Activated CD4-positive, alpha-beta T cell treated with anti-CD3 and anti-CD28 coated beads for 36 hours (primary cell): ENCODE data around the gene ZDHHC24. TPM values are rescaled to one million over a fixed set of nuclear protein-coding genes. Genes with fewer than 3 reads are reported as not detected.
A peak's percentile ranks its signal among the peaks of the same experiment; 100 is the strongest.
"Not testable (repeated sequence)": the region's sequence is repeated elsewhere in the genome, so short reads cannot be mapped to it uniquely, and the experiment has no call there.

ENCODE experiments used
- ATAC-seq: fragments of 200-7000 bp; cut with Tn5 transposase; one replicate; pipeline ENCODE4 v1.10.0; 2021; ENCODE audit warnings: mild to moderate bottlenecking, moderate library complexity
- CTCF ChIA-PET: fragments of 350-600 bp; sonication (Branson Sonifier 250); formaldehyde crosslinking; loops from one replicate; lab custom pipeline; 2021; ENCODE audit warnings: antibody characterized with exemption; lab: Charles Lee
- POLR2A ChIA-PET: fragments of 350-600 bp; sonication (Branson Sonifier 250); formaldehyde crosslinking; loops from one replicate; lab custom pipeline; 2021; ENCODE audit warnings: antibody characterized with exemption, inconsistent platforms; lab: Charles Lee
- DNase-seq: peaks from one replicate; pipeline ENCODE4 v3.0.0-alpha.2; 2020
- H3K27ac Mint-ChIP-seq: one replicate; pipeline ENCODE4 v1.8.0; 2021; ENCODE audit warnings: mixed read lengths
- H3K27me3 Mint-ChIP-seq: one replicate; pipeline ENCODE4 v1.8.0; 2021; ENCODE audit warnings: mixed read lengths
- H3K36me3 Mint-ChIP-seq: one replicate; pipeline ENCODE4 v1.8.0; 2021; ENCODE audit warnings: low read depth, mixed read lengths
- H3K4me1 Mint-ChIP-seq: one replicate; pipeline ENCODE4 v1.8.0; 2021; ENCODE audit warnings: mixed read lengths
- H3K4me3 Mint-ChIP-seq: one replicate; pipeline ENCODE4 v1.8.0; 2021; ENCODE audit warnings: mild to moderate bottlenecking, moderate library complexity, mixed read lengths
- H3K9me3 Mint-ChIP-seq: one replicate; pipeline ENCODE4 v1.8.0; 2021; ENCODE audit warnings: low read depth, mixed read lengths
- intact Hi-C, 2 experiments: fragments of 100-400 bp; cut with DNase I in 1 of 2; cut with micrococcal nuclease in 1 of 2; formaldehyde crosslinking; loops; one replicate each; pipeline versions ENCODE4 v1.14.2 to v1.15.1; 2022 to 2024; cut with DNase I, micrococcal nuclease
- total RNA-seq, 2 experiments: library from RNA; stranded (reverse); gene quantifications; one replicate each; pipeline ENCODE4 v1.2.3, GENCODE V29; 2021

Gene ZDHHC24
- total RNA-seq, 2 experiments from 2014 or later, result 9.7 to 11.3 TPM

DNA sequence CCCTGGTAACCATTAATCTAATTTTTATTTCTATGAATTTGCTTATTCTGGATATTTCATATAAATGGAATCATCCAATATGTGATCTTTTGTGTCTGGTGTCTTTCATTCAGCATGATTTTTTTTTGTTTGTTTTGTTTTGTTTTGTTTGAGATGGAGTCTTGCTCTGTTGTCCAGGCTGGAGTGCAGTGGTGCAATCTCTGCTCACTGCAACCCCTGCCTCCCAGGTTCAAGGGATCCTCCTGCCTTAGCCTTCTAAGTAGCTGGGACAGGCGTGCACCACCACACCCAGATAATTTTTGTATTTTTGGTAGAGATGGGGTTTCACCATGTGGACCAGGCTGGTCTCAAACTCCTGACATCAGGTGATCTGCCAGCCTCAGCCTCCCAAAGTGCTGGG, 39.6 kb upstream of the ZDHHC24 start:
- DNase-seq, CTCF ChIA-PET, POLR2A ChIA-PET, H3K36me3 Mint-ChIP-seq, intact Hi-C loops, H3K4me3 Mint-ChIP-seq, ATAC-seq, H3K9me3 Mint-ChIP-seq, H3K27ac Mint-ChIP-seq, H3K27me3 Mint-ChIP-seq, H3K4me1 Mint-ChIP-seq: not testable (repeated sequence)

DNA sequence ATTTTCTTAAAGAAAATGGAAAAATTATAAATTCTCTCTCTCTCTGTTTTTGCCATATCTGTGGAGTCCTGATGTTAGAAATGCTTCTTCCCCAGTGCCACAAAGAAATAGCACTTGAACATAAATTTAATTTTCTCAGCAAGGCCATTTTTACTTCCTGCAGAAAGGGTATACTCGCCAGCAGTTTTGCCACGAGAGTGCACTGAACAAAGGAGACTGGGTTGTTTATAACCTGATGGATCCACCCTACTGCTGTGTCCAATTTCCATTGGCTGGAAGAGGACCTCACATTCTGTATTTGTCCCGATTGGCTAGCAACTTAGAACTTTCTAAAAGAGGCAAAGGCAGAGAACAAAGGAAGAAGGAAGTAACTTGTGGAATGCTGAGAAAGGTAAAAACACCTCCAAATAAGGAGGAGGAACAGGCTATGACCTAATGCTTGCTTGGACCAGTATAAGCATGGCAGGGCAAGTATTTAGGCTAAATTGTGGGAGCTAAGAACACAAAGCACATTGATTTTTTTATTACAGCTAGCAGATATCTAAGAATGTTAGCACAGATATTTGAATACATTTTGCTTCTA, 36.8 kb upstream of the ZDHHC24 start:
- ATAC-seq, POLR2A ChIA-PET, H3K36me3 Mint-ChIP-seq, H3K4me3 Mint-ChIP-seq, H3K9me3 Mint-ChIP-seq, intact Hi-C loops, DNase-seq, H3K27me3 Mint-ChIP-seq, H3K27ac Mint-ChIP-seq: not testable (repeated sequence)
- CTCF ChIA-PET, result interaction anchor here (0.9 kb wide), 1 partner anchor 10 kb away, joined by 3 read pairs; the partner anchor contains the start of genes CCDC87 and CCS
- H3K4me1 Mint-ChIP-seq, result peaks cover 16% of the 10 kb centered on the region

DNA sequence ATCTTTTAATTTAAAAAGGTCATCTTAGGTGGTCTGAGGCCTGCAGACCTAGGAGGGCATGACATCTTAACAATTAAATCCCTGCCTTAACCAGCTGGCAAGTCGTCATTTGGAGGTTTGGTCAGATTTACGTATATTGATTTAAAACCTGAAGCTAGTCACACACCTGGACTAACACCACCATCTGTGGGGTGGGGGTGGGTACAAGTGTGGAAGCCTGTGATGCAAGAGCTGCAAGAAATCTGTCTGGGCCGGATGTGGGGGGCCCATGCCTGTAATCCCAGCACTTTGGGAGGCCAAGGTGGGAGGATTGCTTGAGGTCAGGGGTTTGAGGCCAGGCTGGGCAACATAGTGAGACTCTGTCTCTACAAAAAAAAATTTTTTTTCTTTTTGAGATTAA, 35.4 kb upstream of the ZDHHC24 start:
- H3K4me3 Mint-ChIP-seq, result no peak overlapping the region

DNA sequence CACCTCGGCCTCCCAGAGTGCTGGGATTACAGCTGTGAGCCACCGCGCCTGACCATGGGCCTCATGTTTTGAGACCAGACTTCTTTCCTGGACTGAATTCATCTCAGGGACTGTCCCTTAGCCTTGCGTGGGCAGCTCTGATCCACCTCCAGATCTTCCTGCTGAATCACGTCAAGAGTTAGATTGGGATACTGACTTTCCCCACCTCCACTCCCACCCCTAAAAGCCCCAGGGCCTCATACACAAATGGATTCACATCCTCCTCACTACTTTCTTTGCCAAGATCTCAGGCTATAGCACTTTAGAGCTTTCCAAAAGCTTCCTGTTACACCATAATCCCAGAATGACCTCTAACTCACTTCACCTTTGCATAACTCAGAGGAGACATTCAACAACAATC, 35.0 kb upstream of the ZDHHC24 start:
- Mint-ChIP-seq H3K27ac (no peak overlapping the region), H3K36me3 (no peaks in the 10 kb centered on the region), H3K4me3 (no peak overlapping the region), H3K9me3 (peaks cover 4% of the 10 kb centered on the region), H3K27me3 (peaks cover 2% of the 10 kb centered on the region), H3K4me1 (peaks cover 16% of the 10 kb centered on the region)
- intact Hi-C loops, result no loop called here
- CTCF ChIA-PET, result interaction anchor here (0.6 to 5.2 kb wide), 7 partner anchors 9 to 265 kb away, joined by 3 to 99 read pairs (median 4); partner anchors contain the start of genes CCDC87, CCS, CTSF and RBM4B
- DNase-seq (peak; percentile 34), ATAC-seq (peak; percentile 14)
- POLR2A ChIA-PET, result interaction anchor here (1.3 kb wide), 1 partner anchor 98 kb away, joined by 3 read pairs; no protein-coding TSS in a partner anchor

More for the DNA sequence above, 35.4 kb upstream of the ZDHHC24 start:
- Mint-ChIP-seq H3K4me1 (peaks cover 16% of the 10 kb centered on the region), H3K9me3 (peaks cover 4% of the 10 kb centered on the region), H3K27ac (no peak overlapping the region), H3K36me3 (no peaks in the 10 kb centered on the region), H3K27me3 (peaks cover 2% of the 10 kb centered on the region)
- ATAC-seq (no peak), DNase-seq (no peak)
- ChIA-PET CTCF (interaction anchor here (0.6 to 5.2 kb wide), 7 partner anchors 9 to 265 kb away, joined by 3 to 99 read pairs (median 4); partner anchors contain the start of genes CCDC87, CCS, CTSF and RBM4B), POLR2A (interaction anchor here (1.3 kb wide), 1 partner anchor 97 kb away, joined by 3 read pairs; no protein-coding TSS in a partner anchor)
- intact Hi-C loops, result no loop called here

DNA sequence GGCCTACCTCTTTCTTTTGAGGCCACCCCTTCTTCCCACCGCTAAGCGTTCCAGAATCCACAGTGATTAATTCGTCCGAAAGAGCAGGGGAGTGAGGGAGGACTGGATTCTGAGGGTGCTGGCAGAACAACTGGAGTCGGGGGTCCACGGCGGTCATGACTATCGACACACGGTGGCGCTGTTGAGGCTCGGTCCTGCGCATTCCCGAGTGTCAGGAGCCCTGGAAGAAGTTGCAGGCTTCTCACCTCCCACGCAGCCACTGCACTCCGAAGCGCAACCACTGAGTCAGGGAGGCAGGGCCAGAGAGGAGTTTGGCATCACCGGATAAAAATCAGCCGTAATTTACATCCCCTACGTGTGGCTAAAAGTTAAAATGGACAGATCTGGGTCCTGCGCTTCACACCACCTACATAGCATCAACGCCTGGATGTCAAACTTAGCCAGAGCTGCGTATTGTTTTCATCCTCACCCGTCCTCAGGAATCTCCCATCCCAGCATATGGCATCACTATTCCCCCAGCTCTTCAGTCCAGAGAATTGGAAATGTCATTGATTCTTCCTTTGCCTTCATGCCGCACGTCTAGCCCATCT, 33.3 kb upstream of the ZDHHC24 start:
- Mint-ChIP-seq H3K27ac (no peak overlapping the region), H3K4me3 (no peak overlapping the region), H3K4me1 (peaks cover 16% of the 10 kb centered on the region), H3K36me3 (no peaks in the 10 kb centered on the region), H3K27me3 (peaks cover 2% of the 10 kb centered on the region), H3K9me3 (peaks cover 4% of the 10 kb centered on the region)
- DNase-seq (peak; percentile 91), ATAC-seq (peak; percentile 90)
- CTCF ChIA-PET, result interaction anchor here (0.6 to 5.2 kb wide), 15 partner anchors 10 to 106 kb away, joined by 3 to 99 read pairs (median 4); partner anchors contain the start of genes CCDC87, CTSF, RBM4 and RBM4B
- POLR2A ChIA-PET, result no interaction called here
- intact Hi-C loops, result loop anchor here (1.0 to 10.0 kb wide), 7 partner anchors 33 to 256 kb away; partner anchors contain the start of genes ACTN3 (in 1 of the 2), RBM14 (in 1 of the 2) and ZDHHC24 (in 1 of the 2)

DNA sequence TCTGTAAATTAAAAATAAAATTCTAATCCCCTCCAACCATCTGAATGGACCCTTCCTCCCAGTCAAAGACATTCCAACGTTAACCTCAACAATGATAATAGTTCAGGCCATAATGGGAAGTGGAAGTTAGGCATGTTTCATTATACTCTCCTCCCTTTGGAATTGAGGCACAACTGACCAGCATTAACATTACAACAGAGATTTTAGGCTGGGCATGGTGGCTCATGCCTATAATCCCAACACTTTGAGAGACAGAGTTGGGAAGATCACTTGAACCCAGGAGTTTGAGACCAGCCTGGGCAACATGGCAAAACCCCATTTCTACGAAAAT, 25.0 kb upstream of the ZDHHC24 start:
- H3K9me3 Mint-ChIP-seq, result no peaks in the 10 kb centered on the region
- no peak for DNase-seq
- no peak overlapping the region for H3K27ac Mint-ChIP-seq
- no peak overlapping the region for H3K4me3 Mint-ChIP-seq
- H3K4me1 Mint-ChIP-seq, result peaks cover 3% of the 10 kb centered on the region
- ChIA-PET CTCF (interaction anchor here (1.4 kb wide), 1 partner anchor 42 kb away, joined by 3 read pairs; no protein-coding TSS in a partner anchor), POLR2A (no interaction called here)
- intact Hi-C loops, result loop anchor here in 1 of 2 experiments (10.0 kb wide), 1 partner anchor 264 kb away; no protein-coding TSS in a partner anchor
- no peaks in the 10 kb centered on the region for H3K27me3 Mint-ChIP-seq
- no peaks in the 10 kb centered on the region for H3K36me3 Mint-ChIP-seq
- no peak for ATAC-seq

DNA sequence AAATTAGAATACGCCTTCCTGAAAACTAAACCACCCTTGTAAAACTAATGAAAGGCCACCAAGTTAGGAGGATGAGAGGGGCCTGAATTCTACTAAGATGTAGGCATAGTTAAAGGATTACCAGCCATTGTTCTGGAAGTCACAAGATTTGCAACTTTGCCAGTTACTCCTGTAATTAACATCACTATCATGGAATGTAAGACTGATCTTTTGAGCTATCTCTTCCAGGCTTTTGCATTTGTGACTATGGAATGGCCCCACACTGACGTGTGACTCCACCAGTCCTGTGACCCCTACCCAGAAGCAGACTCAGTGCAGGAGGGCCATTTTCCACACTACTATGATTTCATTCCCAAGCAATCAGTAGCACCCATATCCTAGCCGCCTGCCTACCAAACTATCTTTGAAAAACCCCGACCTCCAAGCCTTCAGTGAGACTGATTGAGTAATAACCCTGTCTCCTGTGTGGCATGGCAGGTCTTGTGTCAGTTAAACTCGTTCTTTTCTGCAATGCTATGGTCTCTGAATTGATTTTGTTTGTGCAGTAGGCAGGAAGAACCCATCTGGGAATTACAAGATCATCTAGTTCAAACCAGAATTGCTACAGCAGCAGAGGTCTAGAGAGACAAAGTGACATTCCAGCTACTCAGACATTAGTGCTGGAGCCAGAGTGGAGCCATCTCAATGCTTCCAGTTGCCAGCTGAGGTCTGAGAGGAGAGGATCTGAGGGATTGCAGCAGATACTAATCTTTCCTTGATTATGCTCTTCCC, 24.4 kb upstream of the ZDHHC24 start:
- DNase-seq (no peak), ATAC-seq (no peak)
- Mint-ChIP-seq H3K27ac (no peak overlapping the region), H3K9me3 (no peaks in the 10 kb centered on the region), H3K27me3 (no peaks in the 10 kb centered on the region), H3K4me1 (peaks cover 3% of the 10 kb centered on the region), H3K36me3 (no peaks in the 10 kb centered on the region), H3K4me3 (no peak overlapping the region)
- ChIA-PET POLR2A (interaction anchor here (0.6 kb wide), 1 partner anchor 59 kb away, joined by 3 read pairs; no protein-coding TSS in a partner anchor), CTCF (interaction anchor here (1.4 to 3.6 kb wide), 2 partner anchors 9 to 43 kb away, joined by 3 to 26 read pairs; no protein-coding TSS in a partner anchor)
- intact Hi-C loops, result loop anchor here in 1 of 2 experiments (10.0 kb wide), 1 partner anchor 265 kb away; no protein-coding TSS in a partner anchor

DNA sequence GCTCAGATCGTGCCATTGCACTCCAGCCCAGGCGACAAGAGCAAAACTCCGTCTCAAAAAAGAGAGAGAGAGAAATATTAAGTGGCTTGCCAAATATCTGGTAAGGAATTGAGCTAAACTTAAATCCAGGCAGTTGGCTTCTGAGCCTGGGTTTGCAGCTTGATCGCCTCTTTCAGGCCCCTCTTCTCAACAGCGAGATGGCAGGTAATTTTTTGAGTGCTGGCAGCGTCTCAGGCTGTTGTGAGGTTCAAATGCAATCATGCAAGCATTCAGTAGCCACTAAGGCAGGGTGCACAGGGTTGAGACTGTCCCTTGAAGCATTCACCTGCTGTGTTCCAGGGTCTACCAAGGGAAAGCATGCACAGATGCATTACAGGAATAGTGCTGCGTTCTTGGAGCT, 23.2 kb upstream of the ZDHHC24 start:
- Mint-ChIP-seq H3K9me3 (no peaks in the 10 kb centered on the region), H3K4me1 (peaks cover 3% of the 10 kb centered on the region), H3K27me3 (no peaks in the 10 kb centered on the region), H3K4me3 (no peak overlapping the region), H3K27ac (no peak overlapping the region), H3K36me3 (no peaks in the 10 kb centered on the region)
- ChIA-PET POLR2A (interaction anchor here (0.8 to 1.1 kb wide), 2 partner anchors 50 to 106 kb away, joined by 3 to 4 read pairs; no protein-coding TSS in a partner anchor), CTCF (interaction anchor here (0.7 to 3.6 kb wide), 8 partner anchors 10 to 272 kb away, joined by 3 to 26 read pairs (median 4); partner anchors contain the start of genes ACTN3, MRPL11 and ZDHHC24)
- no peak for ATAC-seq
- intact Hi-C loops, result no loop called here
- DNase-seq, result no peak

DNA sequence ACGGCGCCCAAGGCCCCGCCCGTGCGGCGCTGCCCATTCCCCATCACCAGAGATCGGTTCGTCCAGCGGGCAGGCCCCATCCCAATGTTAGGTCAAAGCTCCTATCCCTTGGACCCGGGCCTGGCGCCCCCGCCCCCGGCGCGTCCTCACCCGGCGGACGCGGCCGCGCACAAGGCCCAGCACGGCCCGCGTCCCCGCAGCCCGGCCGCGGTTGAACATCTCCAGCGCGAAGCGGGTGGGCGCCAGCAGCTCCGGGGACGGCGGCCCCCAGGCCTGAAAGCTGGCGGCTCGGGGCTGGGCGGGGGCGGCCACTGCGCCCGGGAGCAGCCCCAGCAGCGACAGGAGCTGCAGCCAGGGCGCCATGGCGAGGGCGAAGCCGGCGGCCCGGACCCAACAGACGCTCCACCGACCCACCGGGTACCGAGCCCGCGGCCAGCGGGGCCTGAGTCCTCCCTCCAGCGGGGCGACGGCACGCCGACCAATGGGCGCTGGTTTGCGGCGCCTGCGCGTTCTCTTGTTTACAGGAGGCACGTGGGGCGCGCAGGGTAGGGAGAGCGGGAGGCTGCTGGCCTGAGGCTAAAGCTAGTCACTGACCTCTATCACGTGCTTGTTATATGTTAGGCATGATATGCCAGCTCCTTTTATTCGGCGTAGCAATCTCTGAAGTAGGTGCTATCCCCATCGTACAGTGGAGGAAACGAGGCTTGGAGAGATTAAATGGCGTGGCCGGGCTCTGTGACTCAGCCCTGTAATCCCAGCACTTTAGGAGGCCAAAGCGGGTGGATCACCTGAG, 22.5 kb upstream of the ZDHHC24 start, which contains the start of gene CTSF:
Gene CTSF, minus strand, starts transcription at position 483 of the 793 bp plus-strand sequence. Its CDS starts 120 bp downstream, at position 363.
- H3K27me3 Mint-ChIP-seq, result no peaks in the 10 kb centered on the region
- POLR2A ChIA-PET, result interaction anchor here (0.8 to 1.1 kb wide), 2 partner anchors 51 to 107 kb away, joined by 3 to 4 read pairs; no protein-coding TSS in a partner anchor
- peak; percentile 79 for DNase-seq
- H3K27ac Mint-ChIP-seq, result no peak within 1 kb of the TSS
- H3K4me3 Mint-ChIP-seq, result peak within 1 kb of the TSS; percentile 64
- no peaks in the 10 kb centered on the region for H3K36me3 Mint-ChIP-seq
- H3K9me3 Mint-ChIP-seq, result no peaks in the 10 kb centered on the region
- CTCF ChIA-PET, result interaction anchor here (0.9 to 3.6 kb wide), 7 partner anchors 11 to 272 kb away, joined by 3 to 26 read pairs (median 5); partner anchors contain the start of genes ACTN3, MRPL11 and ZDHHC24
- intact Hi-C loops, result no loop called here
- peak; percentile 96 for ATAC-seq
- peaks cover 3% of the 10 kb centered on the region for H3K4me1 Mint-ChIP-seq

DNA sequence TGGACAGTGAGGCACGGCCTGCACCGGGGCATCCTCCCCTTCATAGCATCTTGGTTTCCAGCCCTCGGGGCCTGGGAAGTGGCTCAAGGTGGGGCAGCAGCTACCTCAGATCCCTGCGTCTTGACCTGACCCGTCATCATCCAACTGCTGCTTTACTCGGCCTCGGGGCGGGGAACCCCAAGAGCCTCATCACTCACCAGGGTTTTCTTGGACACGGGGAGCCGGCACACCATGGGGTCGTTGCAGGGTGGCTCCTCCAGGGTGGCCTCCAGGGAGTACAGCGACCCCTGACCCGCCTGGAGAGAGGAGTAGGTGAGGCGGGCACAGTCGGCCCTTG, 21.9 kb upstream of the ZDHHC24 start:
- Mint-ChIP-seq H3K4me3 (peak overlapping the region; percentile 62), H3K27me3 (no peaks in the 10 kb centered on the region), H3K9me3 (no peaks in the 10 kb centered on the region), H3K36me3 (no peaks in the 10 kb centered on the region), H3K4me1 (peaks cover 3% of the 10 kb centered on the region), H3K27ac (no peak overlapping the region)
- ATAC-seq, result peak; percentile 21
- CTCF ChIA-PET, result interaction anchor here (0.7 to 3.6 kb wide), 2 partner anchors 12 to 110 kb away, joined by 3 to 26 read pairs; partner anchors contain the start of gene RBM4B
- POLR2A ChIA-PET, result no interaction called here
- intact Hi-C loops, result no loop called here
- DNase-seq, result no peak
